CD4-positive, alpha-beta memory T cell (primary cell): Measurements from ENCODE around the gene SSR4. TPM values are rescaled to one million over a fixed set of nuclear protein-coding genes. Genes with fewer than 3 reads are reported as not detected.

Experiments used
- CTCF ChIA-PET: fragments of 350-600 bp; sonication (Branson Sonifier 250); formaldehyde crosslinking; loops from one replicate; lab custom pipeline; 2021; ENCODE audit warnings: inconsistent platforms; ENCODE audit not compliant: partially characterized antibody; lab: Charles Lee
- POLR2A ChIA-PET: fragments of 350-600 bp; sonication (Branson Sonifier 250); formaldehyde crosslinking; loops from one replicate; lab custom pipeline; 2021; ENCODE audit not compliant: partially characterized antibody; lab: Charles Lee
- DNase-seq, 5 donors: peaks; one replicate each; pipeline versions ENCODE4 v3.0.0 to v3.0.0-alpha.2; 2020 to 2022; ENCODE audit warnings: mixed read lengths in 1 of 5
- H3K27ac ChIP-seq: one replicate; pipeline ENCODE4 v1.7.0; 2013; ENCODE audit warnings: low read depth, low read length
- H3K27me3 ChIP-seq: 2 replicates; pipeline ENCODE4 v1.7.0; 2013; ENCODE audit warnings: mild to moderate bottlenecking, low read length, moderate library complexity; ENCODE audit not compliant: insufficient read depth
- H3K36me3 ChIP-seq: 2 replicates; pipeline ENCODE4 v1.7.0; 2013; ENCODE audit warnings: mild to moderate bottlenecking, low read length, moderate library complexity; ENCODE audit not compliant: insufficient read depth
- H3K4me1 ChIP-seq: 2 replicates; pipeline ENCODE4 v1.7.0; 2013; ENCODE audit warnings: mild to moderate bottlenecking, low read length, moderate library complexity; ENCODE audit not compliant: insufficient read depth
- H3K4me3 ChIP-seq, 2 donors: one replicate each; pipeline ENCODE4 v1.7.0; 2013; ENCODE audit warnings: low read length in 2 of 2, mild to moderate bottlenecking in 1 of 2
- H3K9me3 ChIP-seq, 2 donors: one replicate each; pipeline ENCODE4 v1.7.0; 2013; ENCODE audit warnings: low read length in 2 of 2, control low read depth in 1 of 2; ENCODE audit not compliant: control insufficient read depth in 1 of 2
- H3K27ac Mint-ChIP-seq, 7 donors: one replicate each; pipeline ENCODE4 v1.8.0; 2020 to 2021; ENCODE audit warnings: mixed read lengths in 7 of 7, mild to moderate bottlenecking in 6 of 7, inconsistent platforms in 3 of 7, moderate library complexity in 3 of 7
- H3K27me3 Mint-ChIP-seq, 2 donors: one replicate each; pipeline ENCODE4 v1.8.0; 2020 to 2021; ENCODE audit warnings: mixed read lengths in 2 of 2
- H3K36me3 Mint-ChIP-seq, 2 donors: one replicate each; pipeline ENCODE4 v1.8.0; 2020 to 2021; ENCODE audit warnings: mixed read lengths in 2 of 2, inconsistent platforms in 1 of 2, mild to moderate bottlenecking in 1 of 2
- H3K4me1 Mint-ChIP-seq, 4 donors: one replicate each; pipeline ENCODE4 v1.8.0; 2020 to 2021; ENCODE audit warnings: mixed read lengths in 4 of 4, mild to moderate bottlenecking in 1 of 4
- H3K4me3 Mint-ChIP-seq, 8 donors: one replicate each; pipeline ENCODE4 v1.8.0; 2020 to 2021; ENCODE audit warnings: mixed read lengths in 8 of 8, mild to moderate bottlenecking in 7 of 8, moderate library complexity in 6 of 8, inconsistent platforms in 3 of 8
- H3K9me3 Mint-ChIP-seq, 8 donors: one replicate each; pipeline ENCODE4 v1.8.0; 2020 to 2021; ENCODE audit warnings: mixed read lengths in 8 of 8, mild to moderate bottlenecking in 5 of 8, inconsistent platforms in 3 of 8, moderate library complexity in 1 of 8
- intact Hi-C: fragments of 100-400 bp; cut with micrococcal nuclease; formaldehyde crosslinking; loops from one replicate; pipeline ENCODE4 v1.15.1; 2023
- polyA plus RNA-seq, 2 donors: library from polyadenylated mRNA; unstranded; fragments of 300-500 nt; fragmentation: Illumina TruSeq; gene quantifications; one replicate each; pipeline ENCODE4 v1.2.3, GENCODE V29; 2021
- total RNA-seq, 2 experiments: library from RNA; stranded (reverse); gene quantifications; one replicate each; pipeline ENCODE4 v1.2.3, GENCODE V29; 2021

Gene SSR4
- total and polyA plus RNA-seq, 4 experiments from 2014 or later, result 216 to 618 (median 350) TPM

- intact Hi-C loops, result no loop called here
- H3K27me3 Mint-ChIP-seq, result no peaks in the 10 kb centered on the region
- ChIA-PET POLR2A (no interaction called here), CTCF (no interaction called here)
- Histone ChIP-seq H3K4me1 (no peaks in the 10 kb centered on the region), H3K27me3 (no peaks in the 10 kb centered on the region), H3K36me3 (no peaks in the 10 kb centered on the region), H3K4me3 (no peak overlapping the region), H3K9me3 (no peaks in the 10 kb centered on the region), H3K27ac (no peak overlapping the region)
- H3K27ac Mint-ChIP-seq, result peak overlapping the region in 1 of 7 donors; percentile 36
- no peak overlapping the region for H3K4me3 Mint-ChIP-seq
- no peaks in the 10 kb centered on the region for H3K9me3 Mint-ChIP-seq
- H3K36me3 Mint-ChIP-seq, result peaks cover 0 to 2% of the 10 kb centered on the region in 2 donors
- no peak for DNase-seq
- H3K4me1 Mint-ChIP-seq, result no peaks in the 10 kb centered on the region
Observed at GRCh38 chrX:153802513-153803045, 8.1 kb downstream of the SSR4 start.

GRCh38 chrX:153803211-153804099 is 9.0 kb downstream of the SSR4 start:
- H3K9me3 Mint-ChIP-seq, result no peaks in the 10 kb centered on the region
- H3K4me1 Mint-ChIP-seq, result peaks cover 0 to 2% (median 0%) of the 10 kb centered on the region in 4 donors
- CTCF ChIA-PET, result no interaction called here
- Histone ChIP-seq H3K36me3 (no peaks in the 10 kb centered on the region), H3K4me3 (no peak overlapping the region), H3K4me1 (no peaks in the 10 kb centered on the region), H3K9me3 (no peaks in the 10 kb centered on the region), H3K27me3 (no peaks in the 10 kb centered on the region), H3K27ac (no peak overlapping the region)
- no peak overlapping the region for H3K4me3 Mint-ChIP-seq
- intact Hi-C loops, result no loop called here
- no peak for DNase-seq
- H3K27ac Mint-ChIP-seq, result no peak overlapping the region
- peaks cover 0 to 2% of the 10 kb centered on the region in 2 donors for H3K36me3 Mint-ChIP-seq
- POLR2A ChIA-PET, result no interaction called here
- H3K27me3 Mint-ChIP-seq, result no peaks in the 10 kb centered on the region

GRCh38 chrX:153804100-153804595 is 9.7 kb downstream of the SSR4 start:
- ChIA-PET CTCF (no interaction called here), POLR2A (no interaction called here)
- Histone ChIP-seq H3K9me3 (no peaks in the 10 kb centered on the region), H3K27me3 (no peaks in the 10 kb centered on the region), H3K4me1 (no peaks in the 10 kb centered on the region), H3K4me3 (no peak overlapping the region), H3K27ac (no peak overlapping the region), H3K36me3 (no peaks in the 10 kb centered on the region)
- DNase-seq, result no peak
- Mint-ChIP-seq H3K4me1 (peaks cover 0 to 3% (median 0%) of the 10 kb centered on the region in 4 donors), H3K36me3 (peaks cover 0 to 2% of the 10 kb centered on the region in 2 donors), H3K4me3 (no peak overlapping the region), H3K9me3 (no peaks in the 10 kb centered on the region), H3K27me3 (no peaks in the 10 kb centered on the region), H3K27ac (no peak overlapping the region)
- intact Hi-C loops, result no loop called here

GRCh38 chrX:153804621-153805020 is 10.2 kb downstream of the SSR4 start:
- intact Hi-C loops, result no loop called here
- no peak for DNase-seq
- Histone ChIP-seq H3K4me1 (no peaks in the 10 kb centered on the region), H3K4me3 (no peak overlapping the region), H3K27me3 (no peaks in the 10 kb centered on the region), H3K27ac (no peak overlapping the region), H3K9me3 (no peaks in the 10 kb centered on the region), H3K36me3 (no peaks in the 10 kb centered on the region)
- H3K27ac Mint-ChIP-seq, result no peak overlapping the region
- no peaks in the 10 kb centered on the region for H3K9me3 Mint-ChIP-seq
- ChIA-PET POLR2A (no interaction called here), CTCF (no interaction called here)
- H3K36me3 Mint-ChIP-seq, result peaks cover 0 to 2% of the 10 kb centered on the region in 2 donors
- H3K4me3 Mint-ChIP-seq, result no peak overlapping the region
- H3K27me3 Mint-ChIP-seq, result no peaks in the 10 kb centered on the region
- peaks cover 0 to 3% (median 0%) of the 10 kb centered on the region in 4 donors for H3K4me1 Mint-ChIP-seq

- no peak overlapping the region for H3K4me3 ChIP-seq
- no peaks in the 10 kb centered on the region for H3K4me1 ChIP-seq
- DNase-seq, result no peak
- no peak overlapping the region for H3K4me3 Mint-ChIP-seq
- no peaks in the 10 kb centered on the region for H3K9me3 ChIP-seq
- ChIA-PET POLR2A (no interaction called here), CTCF (no interaction called here)
- H3K36me3 Mint-ChIP-seq, result peaks cover 0 to 2% of the 10 kb centered on the region in 2 donors
- H3K27ac ChIP-seq, result no peak overlapping the region
- no peaks in the 10 kb centered on the region for H3K27me3 Mint-ChIP-seq
- peak overlapping the region in 1 of 7 donors; percentile 59 for H3K27ac Mint-ChIP-seq
- H3K36me3 ChIP-seq, result no peaks in the 10 kb centered on the region
- intact Hi-C loops, result no loop called here
- H3K9me3 Mint-ChIP-seq, result no peaks in the 10 kb centered on the region
- no peaks in the 10 kb centered on the region for H3K27me3 ChIP-seq
- H3K4me1 Mint-ChIP-seq, result peaks cover 0 to 3% (median 0%) of the 10 kb centered on the region in 4 donors
Observed at GRCh38 chrX:153805436-153805835, 11.0 kb downstream of the SSR4 start.

- intact Hi-C loops, result no loop called here
- Histone ChIP-seq H3K27ac (no peak overlapping the region), H3K9me3 (no peaks in the 10 kb centered on the region), H3K4me3 (no peak overlapping the region), H3K36me3 (no peaks in the 10 kb centered on the region), H3K4me1 (no peaks in the 10 kb centered on the region), H3K27me3 (no peaks in the 10 kb centered on the region)
- no peak overlapping the region for H3K4me3 Mint-ChIP-seq
- peaks cover 0 to 3% (median 0%) of the 10 kb centered on the region in 8 donors for H3K9me3 Mint-ChIP-seq
- H3K27ac Mint-ChIP-seq, result peak overlapping the region in 1 of 7 donors; percentile 43
- H3K4me1 Mint-ChIP-seq, result peaks cover 0 to 3% (median 0%) of the 10 kb centered on the region in 4 donors
- DNase-seq, result no peak
- no peaks in the 10 kb centered on the region for H3K27me3 Mint-ChIP-seq
- peaks cover 0 to 2% of the 10 kb centered on the region in 2 donors for H3K36me3 Mint-ChIP-seq
- POLR2A ChIA-PET, result no interaction called here
- CTCF ChIA-PET, result no interaction called here
Observed at GRCh38 chrX:153806999-153807575, 12.6 kb downstream of the SSR4 start.

- Mint-ChIP-seq H3K4me1 (peaks cover 0 to 4% (median 2%) of the 10 kb centered on the region in 4 donors), H3K27ac (peak overlapping the region in 1 of 7 donors; percentile 30), H3K27me3 (no peaks in the 10 kb centered on the region), H3K9me3 (peaks cover 0 to 3% (median 0%) of the 10 kb centered on the region in 8 donors), H3K36me3 (peaks cover 0 to 2% of the 10 kb centered on the region in 2 donors), H3K4me3 (no peak overlapping the region)
- no peak for DNase-seq
- H3K27me3 ChIP-seq, result no peaks in the 10 kb centered on the region
- H3K4me1 ChIP-seq, result no peaks in the 10 kb centered on the region
- H3K36me3 ChIP-seq, result no peaks in the 10 kb centered on the region
- no peak overlapping the region for H3K27ac ChIP-seq
- intact Hi-C loops, result no loop called here
- CTCF ChIA-PET, result no interaction called here
- no peaks in the 10 kb centered on the region for H3K9me3 ChIP-seq
- H3K4me3 ChIP-seq, result no peak overlapping the region
- POLR2A ChIA-PET, result no interaction called here
Observed at GRCh38 chrX:153807976-153808375, 13.5 kb downstream of the SSR4 start.
